HG02981 (cell line): Measurements from ENCODE around the gene GLG1.
A peak's percentile ranks its signal among the peaks of the same experiment; 100 is the strongest.
"Not testable (repeated sequence)": the region's sequence is repeated elsewhere in the genome, so short reads cannot be mapped to it uniquely, and the experiment has no call there.

Source experiments
- ATAC-seq: cut with Tn5 transposase; IDR thresholded peaks from one replicate; pipeline ENCODE4 v1.9.1; 2021; ENCODE audit warnings: mild to moderate bottlenecking, moderate library complexity; ENCODE audit not compliant: unreplicated experiment

GLG1 gene

DNA sequence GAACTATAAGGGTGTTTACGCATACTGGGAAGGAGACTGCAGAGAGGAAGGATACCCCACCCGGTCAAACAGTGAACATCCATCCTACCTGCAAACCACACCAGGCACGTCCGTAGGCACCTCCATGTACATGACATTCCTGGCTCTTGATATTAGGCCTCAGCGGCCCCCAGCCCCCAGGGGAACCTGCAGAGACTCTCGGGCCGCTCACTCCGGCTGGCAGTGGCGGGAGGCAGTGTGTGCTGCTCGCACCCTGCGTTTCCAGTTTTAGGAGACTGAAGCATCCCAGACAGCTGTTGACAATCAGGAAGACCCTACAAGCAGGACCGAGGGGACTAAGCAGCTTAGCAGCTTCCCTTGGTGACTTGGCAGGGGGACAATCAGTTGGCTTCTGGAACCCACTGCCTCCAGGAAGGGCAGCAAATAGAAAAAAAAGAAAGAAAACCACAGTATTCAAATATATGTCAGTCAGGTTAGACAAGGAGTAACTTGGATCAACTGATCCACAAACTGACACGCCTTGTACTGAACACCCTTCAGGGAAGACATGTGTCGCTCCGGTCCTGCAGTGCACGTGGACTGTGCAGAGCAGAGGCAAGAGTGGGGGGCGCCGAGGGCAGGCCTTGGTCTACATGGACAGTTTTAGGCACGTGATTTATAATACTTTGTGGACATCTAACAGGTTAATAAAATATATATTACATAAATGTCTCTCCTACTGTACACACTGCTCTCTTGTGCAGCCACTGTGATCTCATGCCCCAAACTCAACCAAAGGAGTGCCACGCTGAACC, 155.8 kb downstream of the GLG1 start:
- ATAC-seq: no peak

GRCh38 chr16:74450236-74450635, 156.7 kb downstream of the GLG1 start:
- no peak for ATAC-seq

DNA sequence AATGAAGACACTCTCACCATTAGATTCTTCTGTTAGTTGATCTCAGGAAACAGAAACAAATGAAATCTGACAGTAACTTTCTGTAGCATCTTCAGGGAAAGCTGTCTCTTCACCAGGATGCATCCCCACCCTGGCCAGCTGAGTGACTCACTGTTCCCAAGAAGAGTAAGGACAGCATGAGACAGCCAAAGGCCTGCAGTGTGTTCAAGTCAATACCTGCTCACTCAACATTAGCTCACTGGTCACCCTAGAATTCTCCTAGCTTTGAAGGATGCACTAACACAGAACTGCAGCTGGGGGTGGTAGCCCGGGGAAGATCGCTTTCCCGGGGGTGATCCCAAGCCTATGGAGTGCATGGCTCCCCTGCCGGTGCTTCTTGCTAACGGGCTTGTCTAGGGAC, 157.4 kb downstream of the GLG1 start:
- ATAC-seq: no peak

- no peak for ATAC-seq
Measured at GRCh38 chr16:74448990-74449389, 157.9 kb downstream of the GLG1 start.

DNA sequence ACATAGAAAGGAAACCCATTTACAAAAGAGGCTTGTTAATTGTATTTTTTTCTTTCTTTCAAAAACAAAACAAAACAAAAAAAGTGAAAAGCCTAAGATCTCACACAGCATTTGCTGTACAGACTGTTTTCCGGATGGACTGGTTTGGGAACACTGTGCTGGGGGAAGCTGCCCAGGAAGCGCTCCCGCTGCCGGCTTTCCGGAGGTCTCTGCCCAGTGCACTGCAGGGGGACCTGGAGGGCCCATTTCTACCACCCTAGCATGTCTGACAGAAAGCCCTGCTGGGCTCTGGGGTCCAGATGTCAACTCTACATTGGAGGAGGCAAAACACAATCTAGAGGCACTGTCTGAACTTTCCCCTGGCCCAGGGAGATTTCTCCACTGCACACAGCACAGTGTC, 159.3 kb downstream of the GLG1 start:
- no peak for ATAC-seq

GRCh38 chr16:74446866-74447265, 160.0 kb downstream of the GLG1 start:
- no peak for ATAC-seq

DNA sequence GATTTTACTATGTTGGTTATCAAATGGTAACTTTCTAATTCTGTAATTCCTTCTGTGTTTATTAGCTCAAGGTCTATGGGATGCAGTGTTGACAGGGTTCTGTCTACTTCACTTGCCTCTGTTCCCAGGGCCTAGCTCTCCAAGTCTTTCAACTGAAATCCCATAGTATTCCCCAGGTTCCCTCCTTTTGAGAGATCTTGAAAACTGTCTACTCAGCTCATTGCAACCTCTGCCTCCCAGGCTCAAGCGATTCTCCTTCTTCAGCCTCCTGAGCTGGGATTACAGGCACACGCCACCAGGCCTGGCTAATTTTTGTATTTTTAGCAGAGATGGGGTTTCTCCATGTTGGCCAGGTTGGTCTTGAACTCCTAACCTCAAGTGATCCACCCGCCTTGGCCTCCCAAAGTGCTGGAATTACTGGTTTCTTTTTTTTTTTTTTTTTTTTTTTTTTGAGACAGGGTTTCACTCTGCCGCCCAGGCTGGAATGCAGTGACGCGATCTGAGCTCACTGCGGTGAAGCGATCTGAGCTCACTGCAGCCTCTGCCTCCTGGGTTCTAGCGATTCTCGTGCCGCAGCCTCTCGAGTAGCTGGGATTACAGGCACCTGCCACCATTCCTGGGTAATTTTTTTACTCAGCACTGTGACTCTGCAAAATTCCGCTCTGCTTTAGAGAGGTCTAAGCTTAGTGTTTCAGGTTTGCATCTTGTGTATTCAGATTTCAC, 163.1 kb downstream of the GLG1 start:
- ATAC-seq: not testable (repeated sequence)

DNA sequence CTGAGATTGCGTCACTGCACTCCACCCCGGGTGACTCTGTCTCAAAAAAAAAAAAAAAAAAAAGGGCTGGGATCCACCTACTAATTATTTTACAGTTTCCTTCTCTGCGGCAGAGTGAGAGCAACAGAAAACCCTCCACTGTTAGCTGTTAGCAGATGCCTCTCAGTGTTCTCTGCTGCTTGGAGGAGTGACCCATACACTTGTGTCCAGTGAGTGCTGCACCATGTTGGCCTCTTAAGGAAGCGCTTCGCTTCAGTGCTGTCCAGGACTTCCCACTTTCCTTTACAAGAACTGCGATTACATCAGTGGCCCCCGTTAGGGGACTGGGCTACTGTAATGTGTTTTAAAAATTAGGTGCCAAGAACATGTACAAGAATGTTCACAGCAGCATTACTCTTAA, 167.2 kb downstream of the GLG1 start:
- no peak for ATAC-seq

DNA sequence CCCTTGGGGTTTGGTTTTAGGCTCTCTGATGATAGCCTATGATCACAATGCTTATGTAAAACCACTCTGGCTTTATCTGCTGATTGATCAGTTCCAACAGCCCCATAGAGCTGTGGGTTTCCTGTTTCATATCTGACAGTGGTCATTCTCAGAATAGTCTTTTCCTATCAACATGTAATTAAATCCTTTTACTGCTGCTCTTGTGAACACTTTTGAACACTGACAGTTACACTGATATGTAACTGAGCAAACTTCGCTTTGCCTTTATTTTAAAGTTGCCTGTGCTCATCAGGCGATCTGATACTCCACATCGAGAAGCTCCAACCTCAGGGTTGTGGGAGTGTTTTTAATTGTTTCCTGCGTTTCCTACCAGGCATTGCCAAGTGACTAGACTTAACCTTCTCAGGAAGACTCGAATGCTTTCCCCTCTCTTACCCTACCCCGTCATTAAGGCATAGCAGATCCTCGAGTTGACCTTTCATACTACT, 168.4 kb downstream of the GLG1 start:
- no peak for ATAC-seq

- no peak for ATAC-seq
Measured at GRCh38 chr16:74431516-74431915, 175.4 kb downstream of the GLG1 start.

DNA sequence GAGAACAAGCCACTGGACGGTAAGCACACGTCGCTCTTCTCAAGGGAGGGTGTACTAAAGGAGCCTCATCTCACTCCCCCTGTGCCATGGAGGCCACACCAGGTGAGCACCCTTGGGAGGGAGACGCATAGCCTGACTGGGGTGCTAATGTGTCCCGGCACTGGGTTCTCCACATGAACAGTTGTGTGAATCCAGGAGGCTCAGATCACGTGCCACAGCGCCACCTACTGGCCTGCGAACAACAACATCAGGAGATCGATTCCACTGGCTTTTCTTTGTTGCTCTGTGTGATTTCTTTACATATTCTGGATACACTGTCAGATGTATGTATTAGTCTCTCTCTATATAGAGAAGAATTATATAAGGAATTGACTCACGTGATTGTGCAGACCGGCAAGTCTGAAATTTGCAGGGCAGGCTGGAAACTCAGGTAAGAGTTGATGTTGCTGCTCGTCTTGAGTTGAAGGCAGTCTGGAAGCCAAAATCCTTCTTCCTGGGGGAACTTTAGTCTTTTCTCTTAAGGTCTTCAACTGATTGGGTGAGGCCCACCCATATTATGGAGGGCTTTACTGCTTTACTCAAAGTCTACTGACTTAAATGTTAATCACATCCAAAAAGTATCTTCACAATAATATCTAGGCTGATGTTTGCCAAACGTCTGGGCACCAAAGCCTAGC, 176.7 kb downstream of the GLG1 start:
- ATAC-seq: peak; percentile 85

GRCh38 chr16:74428493-74428892, 178.4 kb downstream of the GLG1 start:
- ATAC-seq: not testable (repeated sequence)

GRCh38 chr16:74425751-74426150, 181.2 kb downstream of the GLG1 start:
- not testable (repeated sequence) for ATAC-seq

- ATAC-seq: not testable (repeated sequence)
Measured at GRCh38 chr16:74423721-74424120, 183.2 kb downstream of the GLG1 start.

- ATAC-seq: not testable (repeated sequence)
Measured at GRCh38 chr16:74422086-74422485, 184.8 kb downstream of the GLG1 start.

DNA sequence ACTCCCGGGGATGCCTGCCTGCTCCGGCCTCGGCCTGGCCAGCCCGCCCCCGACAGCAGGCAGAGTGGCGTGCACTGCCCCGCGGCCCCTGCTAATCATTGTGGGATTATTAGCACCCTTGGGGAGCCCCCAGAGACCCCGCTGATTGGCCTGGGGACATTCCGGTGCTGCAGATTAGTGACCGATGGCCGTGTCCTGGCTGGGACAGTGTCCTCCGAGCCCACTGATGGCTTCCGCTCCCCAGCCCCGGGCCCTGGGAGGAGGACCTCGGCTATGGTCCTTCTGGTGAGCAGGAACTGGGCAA, 185.5 kb downstream of the GLG1 start:
- not testable (repeated sequence) for ATAC-seq

DNA sequence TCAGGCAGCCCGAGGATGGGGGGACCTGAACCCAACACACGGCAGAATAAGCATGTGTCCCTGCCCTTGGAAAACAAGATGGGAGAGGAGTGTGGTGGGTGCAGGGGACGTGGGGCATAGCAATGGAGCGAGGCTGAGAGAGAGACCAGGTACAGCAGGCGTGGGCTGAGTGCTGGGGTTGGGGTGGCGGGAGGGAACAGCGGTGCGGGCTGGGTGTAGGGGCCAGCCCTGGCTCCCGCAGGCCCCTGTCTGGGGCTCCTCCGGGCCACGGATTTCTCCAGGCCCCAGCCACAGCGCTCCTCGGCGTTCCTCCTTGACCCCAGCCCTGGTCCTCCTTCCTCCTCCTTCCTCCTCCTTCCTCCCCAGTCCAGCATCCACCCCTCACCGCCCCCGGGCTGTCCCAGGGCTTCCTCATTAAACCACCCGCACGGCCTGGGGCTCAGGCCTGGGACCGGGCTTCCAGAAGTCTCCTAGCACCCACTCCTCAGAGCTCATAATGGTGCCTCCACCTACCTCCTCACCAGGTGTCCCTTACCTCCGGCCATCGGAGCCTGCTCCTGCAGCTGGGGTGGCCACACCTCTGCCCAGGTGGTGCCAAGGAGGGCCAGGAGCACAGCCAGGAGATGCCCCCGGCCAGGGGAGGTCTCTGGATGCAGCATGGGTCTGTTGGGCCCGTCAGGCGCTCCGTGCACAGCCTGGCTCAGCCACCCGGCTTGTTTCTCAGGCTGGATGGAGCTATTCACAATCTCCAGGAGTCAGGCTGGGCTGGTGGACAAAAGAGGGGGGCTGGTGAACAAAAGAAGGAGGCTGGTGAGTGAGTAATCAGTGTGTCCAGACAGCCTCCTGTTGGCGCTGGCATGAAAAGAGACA, 186.1 kb downstream of the GLG1 start, which contains the start of gene CLEC18B:
TSS of gene CLEC18B (minus strand) at position 867 of the 870 bp plus-strand sequence. CDS start at position 659, 208 bp downstream.
- not testable (repeated sequence) for ATAC-seq

DNA sequence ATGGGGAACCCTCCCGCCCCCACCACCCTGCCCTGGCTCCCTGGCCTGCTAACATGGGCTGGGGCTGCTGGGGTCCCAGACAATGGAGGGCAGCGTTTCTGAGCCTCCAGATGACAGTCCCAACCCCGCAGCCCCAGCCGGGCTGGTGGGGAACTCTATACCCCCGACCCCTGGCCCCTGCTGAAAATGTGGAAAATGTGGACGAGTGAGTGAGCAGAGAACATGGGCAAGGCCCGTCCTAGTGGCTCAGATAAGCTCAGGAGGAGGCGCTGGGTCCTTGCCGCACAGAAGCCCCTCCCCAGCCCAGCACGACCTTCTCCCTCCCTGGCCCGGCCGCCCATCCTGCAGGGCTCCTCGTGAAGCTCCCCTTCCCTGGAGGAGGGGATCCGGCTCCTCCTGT, 187.1 kb downstream of the GLG1 start:
- not testable (repeated sequence) for ATAC-seq

GRCh38 chr16:74417897-74418296, 189.0 kb downstream of the GLG1 start:
- ATAC-seq: not testable (repeated sequence)

GRCh38 chr16:74413920-74414319, 193.0 kb downstream of the GLG1 start:
- not testable (repeated sequence) for ATAC-seq

DNA sequence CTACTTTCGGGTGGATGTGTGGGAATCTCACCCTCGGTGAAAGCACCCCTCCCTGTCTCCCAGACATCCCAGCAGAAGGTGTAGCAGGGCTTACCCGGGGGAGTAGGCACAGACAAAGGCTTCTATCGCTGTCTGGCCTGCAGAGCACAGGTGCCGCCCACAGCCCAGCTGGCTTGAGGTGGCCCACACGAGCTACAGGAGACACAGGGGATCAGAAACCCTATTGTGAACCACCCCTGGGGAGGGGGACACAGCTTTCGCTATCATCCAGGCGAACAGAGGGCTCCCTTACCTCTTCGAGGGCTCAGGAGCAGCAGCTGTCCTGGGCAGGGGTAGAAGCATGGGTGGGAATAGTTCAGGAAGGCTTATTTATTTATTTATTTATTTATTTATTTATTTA, 193.4 kb downstream of the GLG1 start:
- ATAC-seq: not testable (repeated sequence)
